ENCODE measurements around the gene DGKH. TPM values are rescaled to one million over a fixed set of nuclear protein-coding genes. Genes with fewer than 3 reads are reported as not detected.

The DGKH gene
- total RNA-seq, 1 donor from 2014 or later: 16.0 TPM

DNA sequence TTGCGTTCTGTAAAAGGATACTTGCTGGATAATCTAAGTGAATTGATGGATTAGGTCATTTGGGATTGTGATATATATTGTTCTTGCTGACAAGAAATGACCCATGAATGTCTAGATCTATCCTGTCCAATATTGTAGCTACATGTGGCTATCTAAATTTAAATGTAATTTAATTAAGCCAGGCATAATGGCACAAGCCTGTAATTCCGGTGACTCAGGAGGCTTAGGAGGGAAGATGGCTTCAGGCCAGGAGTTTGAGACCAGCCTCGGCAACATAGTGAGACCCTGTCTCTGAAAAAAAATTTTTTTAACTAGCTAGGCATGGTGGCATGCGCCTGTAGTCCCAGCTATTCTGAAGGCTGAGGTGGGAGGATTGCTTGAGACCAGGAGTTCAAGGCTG, 184.2 kb downstream of the DGKH start:
- Histone ChIP-seq H3K27ac (no peak overlapping the region), H3K36me3 (peaks cover 0 to 7% of the 10 kb centered on the region in 2 donors), H3K9me3 (no peaks in the 10 kb centered on the region), H3K4me3 (no peak overlapping the region), H3K4me1 (no peaks in the 10 kb centered on the region), H3K27me3 (no peaks in the 10 kb centered on the region)
- TF ChIP-seq, protein P1, sequence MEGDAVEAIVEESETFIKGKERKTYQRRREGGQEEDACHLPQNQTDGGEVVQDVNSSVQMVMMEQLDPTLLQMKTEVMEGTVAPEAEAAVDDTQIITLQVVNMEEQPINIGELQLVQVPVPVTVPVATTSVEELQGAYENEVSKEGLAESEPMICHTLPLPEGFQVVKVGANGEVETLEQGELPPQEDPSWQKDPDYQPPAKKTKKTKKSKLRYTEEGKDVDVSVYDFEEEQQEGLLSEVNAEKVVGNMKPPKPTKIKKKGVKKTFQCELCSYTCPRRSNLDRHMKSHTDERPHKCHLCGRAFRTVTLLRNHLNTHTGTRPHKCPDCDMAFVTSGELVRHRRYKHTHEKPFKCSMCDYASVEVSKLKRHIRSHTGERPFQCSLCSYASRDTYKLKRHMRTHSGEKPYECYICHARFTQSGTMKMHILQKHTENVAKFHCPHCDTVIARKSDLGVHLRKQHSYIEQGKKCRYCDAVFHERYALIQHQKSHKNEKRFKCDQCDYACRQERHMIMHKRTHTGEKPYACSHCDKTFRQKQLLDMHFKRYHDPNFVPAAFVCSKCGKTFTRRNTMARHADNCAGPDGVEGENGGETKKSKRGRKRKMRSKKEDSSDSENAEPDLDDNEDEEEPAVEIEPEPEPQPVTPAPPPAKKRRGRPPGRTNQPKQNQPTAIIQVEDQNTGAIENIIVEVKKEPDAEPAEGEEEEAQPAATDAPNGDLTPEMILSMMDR (IDR thresholded peaks at IDR 0.05): no peak
- no peak for DNase-seq (ENCODE audit: low spot score in 2 of 2)
- intact Hi-C loops (cut with DNase I): no loop called here

DNA sequence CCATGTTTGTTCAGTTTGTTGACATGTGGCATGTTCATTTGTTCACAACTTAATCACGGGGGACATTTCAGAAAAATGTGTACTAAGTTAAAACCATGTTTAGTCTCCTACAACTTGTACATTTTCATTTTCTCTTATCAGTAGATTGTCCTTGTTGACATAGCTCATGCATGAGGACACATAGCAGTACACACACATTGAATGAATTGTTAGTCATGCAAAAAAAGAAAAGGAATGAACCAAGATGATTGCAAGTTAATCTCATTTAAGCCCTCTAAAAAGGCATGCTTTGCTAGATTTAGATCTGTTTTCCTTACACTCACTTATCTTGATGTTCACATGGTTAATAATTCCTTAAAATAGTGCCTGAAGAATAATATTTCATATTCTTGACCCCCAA, 185.3 kb downstream of the DGKH start:
- peaks cover 0 to 7% of the 10 kb centered on the region in 2 donors for H3K36me3 ChIP-seq
- TF ChIP-seq, protein P1 (IDR thresholded peaks at IDR 0.05): no peak
- no peak overlapping the region for H3K27ac ChIP-seq
- DNase-seq (ENCODE audit: low spot score in 2 of 2): no peak
- no peak overlapping the region for H3K4me3 ChIP-seq
- intact Hi-C loops (cut with DNase I): no loop called here
- H3K4me1 ChIP-seq: no peaks in the 10 kb centered on the region
- no peaks in the 10 kb centered on the region for H3K27me3 ChIP-seq
- no peaks in the 10 kb centered on the region for H3K9me3 ChIP-seq

GRCh38 chr13:42239161-42239560, 190.7 kb downstream of the DGKH start:
- no peaks in the 10 kb centered on the region for H3K4me1 ChIP-seq
- DNase-seq (ENCODE audit: low spot score in 2 of 2): no peak
- no peaks in the 10 kb centered on the region for H3K9me3 ChIP-seq
- intact Hi-C loops (cut with DNase I): no loop called here
- H3K27me3 ChIP-seq: no peaks in the 10 kb centered on the region
- no peak overlapping the region for H3K4me3 ChIP-seq
- H3K27ac ChIP-seq: no peak overlapping the region
- TF ChIP-seq, protein P1 (IDR thresholded peaks at IDR 0.05): no peak
- H3K36me3 ChIP-seq: no peaks in the 10 kb centered on the region

DNA sequence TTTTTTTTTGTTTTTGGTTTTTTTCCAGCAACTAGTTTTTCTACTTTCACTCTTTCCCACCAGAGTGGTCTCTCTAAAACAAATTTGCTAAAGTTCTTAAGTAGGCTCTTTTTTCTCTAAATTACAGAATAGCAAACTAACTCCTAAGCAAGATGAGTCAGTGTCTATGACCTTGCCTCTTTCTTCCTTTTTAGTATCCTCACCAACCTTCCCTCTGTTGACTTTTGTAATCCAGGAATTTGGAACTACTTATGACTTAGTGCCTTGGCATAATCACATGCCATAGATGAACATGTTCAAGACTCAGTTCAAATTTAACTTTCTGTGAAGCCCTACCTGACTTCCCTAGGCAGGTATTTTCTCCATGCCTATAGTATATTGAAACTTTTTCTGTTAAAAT, 191.2 kb downstream of the DGKH start:
- Histone ChIP-seq H3K4me3 (no peak overlapping the region), H3K27ac (no peak overlapping the region), H3K9me3 (no peaks in the 10 kb centered on the region), H3K4me1 (no peaks in the 10 kb centered on the region), H3K27me3 (no peaks in the 10 kb centered on the region), H3K36me3 (no peaks in the 10 kb centered on the region)
- DNase-seq (ENCODE audit: low spot score in 2 of 2): no peak
- TF ChIP-seq, protein P1 (IDR thresholded peaks at IDR 0.05): no peak
- intact Hi-C loops (cut with DNase I): no loop called here

DNA sequence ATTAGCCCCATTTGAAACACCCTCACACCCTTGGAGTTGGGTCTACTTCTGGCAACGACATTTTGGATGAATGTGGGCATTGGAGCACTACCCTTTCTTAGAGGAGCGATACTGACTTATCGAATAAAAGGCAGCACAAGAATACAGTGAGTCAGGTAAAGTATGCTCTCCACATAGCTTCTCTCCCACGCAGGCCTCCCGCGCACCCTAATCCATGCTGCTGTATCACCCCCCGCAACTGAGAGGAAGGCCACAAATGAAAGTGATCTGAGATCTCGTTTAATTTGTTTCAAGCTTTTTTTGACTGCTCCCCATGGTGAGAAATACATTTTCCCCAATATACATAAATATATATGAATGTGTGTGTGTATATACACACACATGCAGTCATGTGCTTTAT, 198.1 kb downstream of the DGKH start:
- H3K4me1 ChIP-seq: no peaks in the 10 kb centered on the region
- no peak overlapping the region for H3K27ac ChIP-seq
- no peaks in the 10 kb centered on the region for H3K9me3 ChIP-seq
- H3K27me3 ChIP-seq: no peaks in the 10 kb centered on the region
- intact Hi-C loops (cut with DNase I): no loop called here
- TF ChIP-seq, protein P1 (IDR thresholded peaks at IDR 0.05): no peak
- H3K4me3 ChIP-seq: no peak overlapping the region
- H3K36me3 ChIP-seq: no peaks in the 10 kb centered on the region
- DNase-seq (ENCODE audit: low spot score in 2 of 2): no peak

DNA sequence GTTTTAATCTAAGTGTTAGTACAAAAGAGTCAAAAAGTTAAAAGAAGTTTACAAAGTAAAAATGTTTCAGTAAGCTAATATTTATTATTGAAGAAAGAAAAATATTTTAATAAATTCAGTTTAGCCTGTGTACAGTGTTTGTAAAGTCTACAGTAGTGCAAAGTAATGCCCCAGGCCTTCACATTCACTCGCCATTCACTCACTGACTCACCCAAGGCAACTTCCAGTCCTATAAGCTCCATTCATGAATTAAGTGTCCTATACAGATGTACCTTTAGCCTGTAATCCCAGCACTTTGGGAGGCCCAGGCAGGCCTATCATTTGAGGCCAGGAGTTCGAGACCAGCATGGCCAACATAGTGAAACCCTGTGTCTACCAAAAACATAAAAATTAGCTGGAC, 199.4 kb downstream of the DGKH start:
- Histone ChIP-seq H3K9me3 (no peaks in the 10 kb centered on the region), H3K36me3 (no peaks in the 10 kb centered on the region), H3K27ac (no peak overlapping the region), H3K27me3 (no peaks in the 10 kb centered on the region), H3K4me1 (no peaks in the 10 kb centered on the region), H3K4me3 (no peak overlapping the region)
- DNase-seq (ENCODE audit: low spot score in 2 of 2): no peak
- intact Hi-C loops (cut with DNase I): no loop called here
- TF ChIP-seq, protein P1 (IDR thresholded peaks at IDR 0.05): no peak

Data from ascending aorta (tissue), 2 donors.